Spinal cord (tissue), 10 donors: ENCODE results near the gene PLXDC2. TPM values are rescaled to one million over a fixed set of nuclear protein-coding genes. Genes with fewer than 3 reads are reported as not detected.
"Not testable (repeated sequence)": the region's sequence is repeated elsewhere in the genome, so short reads cannot be mapped to it uniquely, and the experiment has no call there.

Source experiments
- DNase-seq, 6 donors: peaks; one replicate each; pipeline versions ENCODE4 v3.0.0 to v3.0.0-alpha.2; 2013 to 2015; ENCODE audit warnings: low spot score in 6 of 6, low read depth in 4 of 6
- H3K27ac ChIP-seq: one replicate; pipeline ENCODE4 v1.5.1; 2013; ENCODE audit warnings: low read depth, low read length, control low read depth
- H3K27me3 ChIP-seq: one replicate; pipeline ENCODE4 v1.6.1; 2013; ENCODE audit warnings: low read length; ENCODE audit not compliant: control insufficient read depth, insufficient read depth
- H3K36me3 ChIP-seq: one replicate; pipeline ENCODE4 v1.6.1; 2013; ENCODE audit warnings: low read length; ENCODE audit not compliant: control insufficient read depth, insufficient read depth
- H3K4me1 ChIP-seq: one replicate; pipeline ENCODE4 v1.6.1; 2013; ENCODE audit warnings: low read length; ENCODE audit not compliant: control insufficient read depth, insufficient read depth
- H3K4me3 ChIP-seq: one replicate; pipeline ENCODE4 v1.5.1; 2013; ENCODE audit warnings: low read depth, low read length, control low read depth
- H3K9me3 ChIP-seq: one replicate; pipeline ENCODE4 v1.6.1; 2013; ENCODE audit warnings: low read length; ENCODE audit not compliant: control insufficient read depth, insufficient read depth
- WGBS: methylation state at CpG from one replicate; pipeline ENCODE4 v1.1.5; 2013; ENCODE audit warnings: missing lambda C conversion rate; ENCODE audit not compliant: insufficient coverage; 5-methylcytosine and 5-hydroxymethylcytosine counted together
- polyA plus RNA-seq, 2 donors: library from polyadenylated mRNA; unstranded; fragments of 120-200 nt; gene quantifications; one replicate each; pipeline ENCODE4 v1.2.1, GENCODE V29; 2013; ENCODE audit not compliant: insufficient read length in 2 of 2
- total RNA-seq, 2 donors: library from RNA; depleted of rRNA in 1 of 2; stranded (reverse); fragments of 120-200 nt in 1 of 2; fragments of >200 nt in 1 of 2; gene quantifications; one replicate each; pipeline versions ENCODE4 v1.2.3 to v1.2.4, GENCODE V29; 2013 to 2014
- donor health status: healthy.

The PLXDC2 gene
- total and polyA plus RNA-seq, 4 donors: 25.3 to 83.1 (median 55.7) TPM

DNA sequence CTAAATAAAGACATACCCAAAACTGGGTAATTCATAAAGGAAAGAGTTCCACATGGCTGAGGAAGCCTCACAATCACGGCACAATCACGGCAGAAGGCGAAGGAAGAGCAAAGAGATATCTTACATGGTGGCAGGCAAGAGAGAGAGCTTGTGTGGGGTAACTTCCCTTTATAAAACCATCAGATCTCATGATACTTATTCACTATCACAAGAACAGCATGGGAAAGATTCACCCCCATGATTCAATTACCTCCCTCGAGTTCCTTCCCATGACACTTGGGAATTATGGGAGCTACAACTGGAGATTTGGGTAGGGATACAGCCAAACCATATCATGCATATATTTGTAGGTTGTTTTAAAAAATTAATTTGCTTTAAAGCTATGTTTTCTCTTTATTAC lies 217.2 kb downstream of the PLXDC2 start:
- no peak overlapping the region for H3K4me3 ChIP-seq
- no peak overlapping the region for H3K27ac ChIP-seq
- no peak for DNase-seq
- no CpG with 5 or more reads among the region's 4 CpGs for WGBS
- H3K9me3 ChIP-seq: no peaks in the 10 kb centered on the region
- peaks cover 4% of the 10 kb centered on the region for H3K4me1 ChIP-seq
- H3K36me3 ChIP-seq: no peaks in the 10 kb centered on the region
- H3K27me3 ChIP-seq: no peaks in the 10 kb centered on the region

DNA sequence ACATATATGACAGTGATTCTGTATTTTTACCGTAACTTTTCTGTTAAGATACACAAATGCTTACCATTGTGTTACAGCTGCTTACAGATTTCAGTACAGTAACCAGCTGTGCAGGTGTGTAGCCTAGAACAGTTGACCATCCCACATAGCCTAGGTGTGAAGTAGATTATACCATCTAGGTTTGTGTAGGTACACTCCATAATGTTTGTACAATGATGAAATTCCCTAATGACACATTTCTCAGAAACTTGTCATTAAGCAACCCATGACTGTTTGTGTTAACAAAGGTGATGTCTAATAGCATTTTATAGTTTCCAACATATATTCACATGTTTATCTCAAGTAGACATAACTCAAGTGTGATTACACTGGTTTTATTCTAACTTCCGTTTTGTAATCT lies 218.5 kb downstream of the PLXDC2 start:
- DNase-seq: no peak
- H3K27me3 ChIP-seq: no peaks in the 10 kb centered on the region
- no CpG with 5 or more reads among the region's 2 CpGs for WGBS
- H3K4me3 ChIP-seq: no peak overlapping the region
- no peaks in the 10 kb centered on the region for H3K36me3 ChIP-seq
- peaks cover 4% of the 10 kb centered on the region for H3K4me1 ChIP-seq
- no peak overlapping the region for H3K27ac ChIP-seq
- H3K9me3 ChIP-seq: no peaks in the 10 kb centered on the region

DNA sequence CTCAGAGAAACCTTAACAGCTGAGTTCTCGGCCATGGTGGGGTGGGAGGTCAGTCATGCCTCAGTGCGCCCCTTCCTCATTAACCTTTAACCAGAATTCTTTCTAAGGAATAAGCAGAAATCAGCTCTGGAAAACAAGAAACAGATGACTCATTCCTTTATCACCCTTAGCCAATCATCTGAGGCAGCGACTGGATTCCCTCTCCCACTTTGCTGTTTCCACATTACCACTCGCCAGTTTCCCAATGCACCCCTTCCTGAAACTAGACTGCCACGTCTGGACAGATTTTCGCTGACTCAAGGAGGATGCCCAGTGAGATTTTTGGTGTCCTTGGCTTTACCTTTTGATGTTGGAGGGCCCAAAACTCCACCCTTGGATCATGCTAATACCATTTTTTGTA lies 223.8 kb downstream of the PLXDC2 start:
- H3K36me3 ChIP-seq: no peaks in the 10 kb centered on the region
- H3K9me3 ChIP-seq: no peaks in the 10 kb centered on the region
- 94% methylated on average over 4 of the region's 6 CpGs for WGBS

DNA sequence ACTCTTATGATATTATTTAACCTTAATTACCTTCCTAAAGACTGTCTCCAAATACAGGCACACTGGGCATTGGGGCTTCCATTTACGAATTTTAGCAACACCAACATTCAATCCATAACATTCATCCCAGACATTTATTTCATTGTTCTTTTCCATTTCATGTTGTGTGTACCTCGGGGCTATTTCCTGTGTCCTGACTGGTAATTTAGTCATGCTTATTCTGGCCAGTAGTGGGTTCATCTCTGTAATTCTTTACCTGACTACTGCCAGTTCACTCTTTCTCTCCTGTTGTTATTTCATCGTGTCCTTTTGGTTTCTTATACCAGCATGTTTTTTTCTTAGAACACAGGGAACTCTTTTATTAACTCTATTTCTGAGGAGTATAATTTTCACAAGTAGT lies 225.7 kb downstream of the PLXDC2 start:
- no peaks in the 10 kb centered on the region for H3K9me3 ChIP-seq
- 86% methylated on average over 1 of the region's 3 CpGs for WGBS
- H3K27me3 ChIP-seq: no peaks in the 10 kb centered on the region
- no peaks in the 10 kb centered on the region for H3K4me1 ChIP-seq
- no peak for DNase-seq
- H3K36me3 ChIP-seq: no peaks in the 10 kb centered on the region
- H3K4me3 ChIP-seq: no peak overlapping the region
- no peak overlapping the region for H3K27ac ChIP-seq

More for the DNA sequence above, 223.8 kb downstream of the PLXDC2 start:
- H3K4me1 ChIP-seq: no peaks in the 10 kb centered on the region
- H3K27ac ChIP-seq: no peak overlapping the region
- DNase-seq: no peak
- no peak overlapping the region for H3K4me3 ChIP-seq
- H3K27me3 ChIP-seq: no peaks in the 10 kb centered on the region

GRCh38 chr10:20045100-20045499 lies 228.9 kb downstream of the PLXDC2 start:
- 79% methylated on average over 2 of the region's 5 CpGs for WGBS
- not testable (repeated sequence) for H3K36me3 ChIP-seq, H3K27me3 ChIP-seq, H3K9me3 ChIP-seq, H3K4me1 ChIP-seq, DNase-seq, H3K27ac ChIP-seq, H3K4me3 ChIP-seq

DNA sequence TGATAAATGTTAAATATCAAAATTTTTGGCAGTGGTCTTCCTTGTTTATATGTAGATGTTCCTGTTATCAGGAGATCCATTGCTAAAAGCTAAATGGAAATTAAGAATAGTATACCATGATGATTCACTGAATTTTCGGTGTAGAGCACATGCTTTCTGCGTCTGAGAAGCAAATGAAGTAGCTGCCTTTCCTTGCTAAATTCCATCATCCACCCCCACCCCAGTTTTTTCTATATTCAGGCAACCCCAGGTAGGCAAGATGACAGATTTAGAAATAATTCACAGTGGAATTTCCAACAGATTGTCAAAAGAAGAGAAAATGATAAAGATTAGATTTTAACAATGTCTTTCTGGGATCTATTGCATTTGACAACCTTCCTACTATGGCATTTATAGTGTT lies 231.9 kb downstream of the PLXDC2 start:
- H3K4me1 ChIP-seq: no peaks in the 10 kb centered on the region
- DNase-seq: no peak
- H3K36me3 ChIP-seq: no peaks in the 10 kb centered on the region
- no peak overlapping the region for H3K27ac ChIP-seq
- H3K9me3 ChIP-seq: peaks cover 3% of the 10 kb centered on the region
- no CpG with 5 or more reads among the region's 2 CpGs for WGBS
- no peaks in the 10 kb centered on the region for H3K27me3 ChIP-seq
- H3K4me3 ChIP-seq: no peak overlapping the region

GRCh38 chr10:20058135-20058534 lies 241.9 kb downstream of the PLXDC2 start:
- H3K9me3 ChIP-seq: peaks cover 2% of the 10 kb centered on the region
- H3K27me3 ChIP-seq: no peaks in the 10 kb centered on the region
- WGBS: no CpG with 5 or more reads among the region's 2 CpGs
- no peak overlapping the region for H3K27ac ChIP-seq
- H3K36me3 ChIP-seq: no peaks in the 10 kb centered on the region
- no peak overlapping the region for H3K4me3 ChIP-seq
- H3K4me1 ChIP-seq: no peaks in the 10 kb centered on the region
- DNase-seq: no peak

DNA sequence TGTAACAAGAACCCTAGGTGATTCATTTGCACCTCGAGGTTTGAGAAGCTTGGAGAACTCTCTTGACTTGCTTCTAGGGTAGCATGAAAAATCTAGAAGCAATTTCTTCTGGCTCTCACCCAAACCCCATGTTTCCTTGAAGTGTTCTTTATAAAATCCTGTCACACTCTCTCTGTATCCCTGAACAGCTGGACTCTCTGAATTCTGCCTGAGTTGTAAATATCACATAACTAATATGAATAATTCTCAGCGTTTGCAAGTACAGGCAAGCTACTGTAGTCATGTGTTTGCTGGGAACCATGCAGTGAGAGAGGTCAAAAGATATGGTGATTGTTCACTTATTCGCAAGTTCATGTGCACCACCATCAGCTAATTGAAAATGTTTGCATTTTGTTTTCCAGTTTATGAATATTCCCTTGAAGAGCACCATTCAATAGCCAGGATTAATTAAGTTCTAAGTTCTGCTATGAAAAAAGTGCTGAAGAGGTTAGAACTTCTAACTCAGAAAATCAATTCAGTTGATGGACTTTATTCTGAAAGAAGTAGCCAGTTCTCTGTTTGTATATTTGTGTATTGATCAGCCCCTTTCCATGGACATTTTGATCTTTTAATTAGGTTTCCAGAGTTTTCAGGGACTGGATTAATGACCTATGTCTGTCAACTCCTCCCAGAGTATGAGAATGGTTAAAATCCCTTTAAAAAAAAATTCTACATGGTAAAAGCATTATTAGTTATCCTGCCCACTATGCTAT lies 243.0 kb downstream of the PLXDC2 start:
- Histone ChIP-seq H3K27ac (no peak overlapping the region), H3K4me1 (no peaks in the 10 kb centered on the region), H3K27me3 (no peaks in the 10 kb centered on the region), H3K9me3 (peaks cover 2% of the 10 kb centered on the region), H3K36me3 (no peaks in the 10 kb centered on the region), H3K4me3 (no peak overlapping the region)
- WGBS: 0% methylated on average over 1 of the region's 3 CpGs
- peak in 2 of 6 donors; percentile 7 to 17 for DNase-seq

DNA sequence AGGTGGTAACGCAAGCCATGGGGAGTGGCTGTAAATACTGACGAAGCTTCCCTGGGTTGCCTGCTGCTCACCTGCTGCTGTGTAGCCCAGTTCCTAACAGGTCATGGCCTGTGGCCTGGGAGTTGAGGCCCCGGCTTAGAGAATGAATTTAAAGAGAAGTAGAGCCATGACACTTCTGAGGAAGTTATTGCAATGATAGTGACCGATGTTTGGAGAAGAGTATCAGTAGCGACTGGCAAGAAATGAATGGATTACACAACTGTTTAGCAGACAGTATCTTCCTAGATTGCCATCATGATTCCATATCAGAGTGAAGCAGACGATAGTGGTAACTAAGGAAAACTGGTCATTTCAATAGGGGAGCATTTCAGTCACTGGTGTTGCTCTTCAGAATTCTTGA lies 249.6 kb downstream of the PLXDC2 start:
- DNase-seq: no peak
- Histone ChIP-seq H3K36me3 (no peaks in the 10 kb centered on the region), H3K9me3 (peaks cover 2% of the 10 kb centered on the region), H3K27me3 (no peaks in the 10 kb centered on the region), H3K4me3 (no peak overlapping the region), H3K27ac (no peak overlapping the region), H3K4me1 (no peaks in the 10 kb centered on the region)
- WGBS: 100% methylated on average over 5 of the region's 6 CpGs

DNA sequence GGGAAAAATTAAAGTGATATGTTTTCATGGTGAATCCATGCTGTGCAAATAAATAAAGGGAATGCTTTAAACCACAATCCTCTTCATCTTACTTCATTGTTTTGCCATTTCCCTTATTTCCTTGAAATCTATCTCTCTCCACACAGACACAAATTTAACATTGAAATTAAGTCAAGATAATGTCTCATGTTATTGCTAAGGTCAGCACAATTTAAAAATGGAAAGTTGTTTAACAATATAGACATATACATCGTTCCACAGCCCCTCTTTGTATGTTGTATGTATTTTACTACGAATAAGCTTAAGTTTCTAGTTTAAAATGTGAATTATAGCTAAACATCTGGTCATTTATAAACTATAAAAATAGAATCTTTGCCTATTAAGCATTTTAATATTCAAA lies 256.9 kb downstream of the PLXDC2 start:
- Histone ChIP-seq H3K9me3 (no peaks in the 10 kb centered on the region), H3K4me3 (no peak overlapping the region), H3K27ac (no peak overlapping the region), H3K4me1 (no peaks in the 10 kb centered on the region), H3K27me3 (no peaks in the 10 kb centered on the region), H3K36me3 (no peaks in the 10 kb centered on the region)
- WGBS: no CpG with 5 or more reads among the region's 2 CpGs
- DNase-seq: no peak
